Measurements from ENCODE around the gene AQP10. TPM values are rescaled to one million over a fixed set of nuclear protein-coding genes. Genes with fewer than 3 reads are reported as not detected.
"Not testable (repeated sequence)": the region's sequence is repeated elsewhere in the genome, so short reads cannot be mapped to it uniquely, and the experiment has no call there.

Gene AQP10
- total and polyA plus RNA-seq, 5 experiments from 2014 or later: not detected

GRCh38 chr1:154335025-154335714 is 14.3 kb downstream of the AQP10 start:
- Mint-ChIP-seq H3K36me3 (peaks cover 14 to 83% (median 54%) of the 10 kb centered on the region in 3 donors), H3K4me3 (peak overlapping the region in 9 of 10 donors; percentile 47 to 87 (median 76)), H3K27ac (peak overlapping the region; percentile 89 to 98 (median 93)), H3K9me3 (no peaks in the 10 kb centered on the region), H3K4me1 (peaks cover 37 to 90% (median 83%) of the 10 kb centered on the region in 4 donors), H3K27me3 (no peaks in the 10 kb centered on the region)
- peak; percentile 83 to 97 (median 88) for DNase-seq
- peak; percentile 97 to 99 for ATAC-seq
- POLR2A ChIA-PET: interaction anchor here (0.5 to 15.4 kb wide), 20 partner anchors 9 to 457 kb away, joined by 3 to 358 read pairs (median 4); partner anchors contain the start of genes ATP8B2, IL6R and RPS27

- Mint-ChIP-seq H3K9me3 (no peaks in the 10 kb centered on the region), H3K36me3 (peaks cover 14 to 86% (median 50%) of the 10 kb centered on the region in 3 donors), H3K27me3 (no peaks in the 10 kb centered on the region), H3K27ac (peak overlapping the region; percentile 93 to 99 (median 96)), H3K4me3 (peak overlapping the region; percentile 71 to 98 (median 86)), H3K4me1 (peaks cover 37 to 90% (median 84%) of the 10 kb centered on the region in 4 donors)
- POLR2A ChIA-PET: interaction anchor here (0.6 to 15.4 kb wide), 5 partner anchors 10 to 271 kb away, joined by 3 to 358 read pairs (median 46); partner anchors contain the start of genes ADAR, ATP8B2 and IL6R
- ATAC-seq (peak; percentile 10 to 34), DNase-seq (peak in 3 of 10 donors; percentile 7 to 33 (median 31))
Observed at GRCh38 chr1:154337253-154337894, 16.5 kb downstream of the AQP10 start.

- Mint-ChIP-seq H3K27ac (peak overlapping the region; percentile 85 to 99 (median 96)), H3K36me3 (peaks cover 24 to 86% (median 60%) of the 10 kb centered on the region in 3 donors), H3K4me3 (peak overlapping the region; percentile 33 to 98 (median 82)), H3K27me3 (no peaks in the 10 kb centered on the region), H3K9me3 (no peaks in the 10 kb centered on the region), H3K4me1 (peaks cover 45 to 93% (median 88%) of the 10 kb centered on the region in 4 donors)
- POLR2A ChIA-PET: interaction anchor here (0.7 to 16.2 kb wide), 7 partner anchors 8 to 66 kb away, joined by 3 to 358 read pairs (median 46); partner anchors contain the start of genes ATP8B2, HAX1 and IL6R
- DNase-seq (peak in 1 of 10 donors; percentile 26), ATAC-seq (no peak)
Observed at GRCh38 chr1:154338875-154339274, 18.0 kb downstream of the AQP10 start.

GRCh38 chr1:154341366-154341765 is 20.5 kb downstream of the AQP10 start:
- peaks cover 32 to 91% (median 61%) of the 10 kb centered on the region in 3 donors for H3K36me3 Mint-ChIP-seq
- H3K27ac Mint-ChIP-seq: peak overlapping the region; percentile 85 to 99 (median 96)
- POLR2A ChIA-PET: interaction anchor here (1.1 to 16.2 kb wide), 6 partner anchors 10 to 134 kb away, joined by 3 to 358 read pairs (median 15); partner anchors contain the start of gene ATP8B2
- not testable (repeated sequence) for H3K9me3 Mint-ChIP-seq, H3K27me3 Mint-ChIP-seq, ATAC-seq
- peak overlapping the region in 9 of 10 donors; percentile 16 to 98 (median 91) for H3K4me3 Mint-ChIP-seq
- H3K4me1 Mint-ChIP-seq: peaks cover 52 to 95% (median 92%) of the 10 kb centered on the region in 4 donors
- peak in 1 of 10 donors; percentile 50 for DNase-seq

GRCh38 chr1:154342132-154342531 is 21.2 kb downstream of the AQP10 start:
- POLR2A ChIA-PET: interaction anchor here (0.6 to 16.2 kb wide), 11 partner anchors 10 to 135 kb away, joined by 3 to 358 read pairs (median 7); partner anchors contain the start of genes ATP8B2 and HAX1
- H3K27ac Mint-ChIP-seq: peak overlapping the region; percentile 93 to 99 (median 96)
- H3K4me3 Mint-ChIP-seq: peak overlapping the region; percentile 85 to 98 (median 92)
- peaks cover 55 to 99% (median 96%) of the 10 kb centered on the region in 4 donors for H3K4me1 Mint-ChIP-seq
- no peaks in the 10 kb centered on the region for H3K27me3 Mint-ChIP-seq
- no peak for ATAC-seq
- peaks cover 32 to 96% (median 61%) of the 10 kb centered on the region in 3 donors for H3K36me3 Mint-ChIP-seq
- H3K9me3 Mint-ChIP-seq: no peaks in the 10 kb centered on the region
- DNase-seq: peak in 1 of 10 donors; percentile 15

GRCh38 chr1:154342836-154343472 is 22.1 kb downstream of the AQP10 start:
- Mint-ChIP-seq H3K4me1 (peaks cover 52 to 99% (median 95%) of the 10 kb centered on the region in 4 donors), H3K9me3 (no peaks in the 10 kb centered on the region), H3K36me3 (peaks cover 25 to 96% (median 56%) of the 10 kb centered on the region in 3 donors), H3K27me3 (no peaks in the 10 kb centered on the region), H3K27ac (peak overlapping the region; percentile 93 to 99 (median 96)), H3K4me3 (peak overlapping the region; percentile 85 to 98 (median 92))
- DNase-seq (peak; percentile 57 to 89 (median 72)), ATAC-seq (peak; percentile 94)
- POLR2A ChIA-PET: interaction anchor here (0.6 to 16.2 kb wide), 16 partner anchors 9 to 416 kb away, joined by 3 to 358 read pairs (median 6); partner anchors contain the start of genes ATP8B2 and HAX1

GRCh38 chr1:154344977-154345837 is 24.3 kb downstream of the AQP10 start:
- DNase-seq: peak; percentile 59 to 90 (median 78)
- H3K9me3 Mint-ChIP-seq: no peaks in the 10 kb centered on the region
- peaks cover 18 to 98% (median 45%) of the 10 kb centered on the region in 3 donors for H3K36me3 Mint-ChIP-seq
- peak overlapping the region; percentile 85 to 98 (median 92) for H3K4me3 Mint-ChIP-seq
- peak; percentile 34 to 42 for ATAC-seq
- no peaks in the 10 kb centered on the region for H3K27me3 Mint-ChIP-seq
- POLR2A ChIA-PET: interaction anchor here (0.5 to 16.2 kb wide), 13 partner anchors 7 to 354 kb away, joined by 3 to 358 read pairs (median 6); partner anchors contain the start of genes ATP8B2, RPS27 and UBAP2L
- peaks cover 47 to 95% (median 89%) of the 10 kb centered on the region in 4 donors for H3K4me1 Mint-ChIP-seq
- peak overlapping the region; percentile 86 to 97 (median 92) for H3K27ac Mint-ChIP-seq

- peaks cover 18 to 88% (median 38%) of the 10 kb centered on the region in 3 donors for H3K36me3 Mint-ChIP-seq
- no peaks in the 10 kb centered on the region for H3K9me3 Mint-ChIP-seq
- peak overlapping the region in 8 of 10 donors; percentile 43 to 98 (median 88) for H3K4me3 Mint-ChIP-seq
- POLR2A ChIA-PET: interaction anchor here (1.2 to 16.2 kb wide), 2 partner anchors 15 to 57 kb away, joined by 7 to 358 read pairs; partner anchors contain the start of gene ATP8B2
- H3K27me3 Mint-ChIP-seq: no peaks in the 10 kb centered on the region
- ATAC-seq (no peak), DNase-seq (peak in 1 of 10 donors; percentile 23)
- peak overlapping the region in 8 of 10 donors; percentile 40 to 97 (median 90) for H3K27ac Mint-ChIP-seq
- H3K4me1 Mint-ChIP-seq: peaks cover 40 to 88% (median 78%) of the 10 kb centered on the region in 4 donors
Observed at GRCh38 chr1:154346276-154346917, 25.5 kb downstream of the AQP10 start.

- Mint-ChIP-seq H3K4me3 (peak overlapping the region in 5 of 10 donors; percentile 9 to 51 (median 44)), H3K27ac (peak overlapping the region; percentile 42 to 93 (median 81))
Observed at GRCh38 chr1:154347961-154348360, 27.1 kb downstream of the AQP10 start.

GRCh38 chr1:154348429-154349076 is 27.7 kb downstream of the AQP10 start:
- peaks cover 10 to 68% (median 24%) of the 10 kb centered on the region in 3 donors for H3K36me3 Mint-ChIP-seq
- peak overlapping the region in 5 of 10 donors; percentile 15 to 51 (median 44) for H3K4me3 Mint-ChIP-seq
- POLR2A ChIA-PET: interaction anchor here (1.5 to 16.2 kb wide), 2 partner anchors 17 to 91 kb away, joined by 4 to 358 read pairs; partner anchors contain the start of gene ATP8B2
- H3K27me3 Mint-ChIP-seq: peaks cover 0 to 6% (median 0%) of the 10 kb centered on the region in 5 donors
- H3K27ac Mint-ChIP-seq: peak overlapping the region; percentile 14 to 93 (median 66)
- DNase-seq (no peak), ATAC-seq (no peak)
- H3K9me3 Mint-ChIP-seq: no peaks in the 10 kb centered on the region
- H3K4me1 Mint-ChIP-seq: peaks cover 41 to 86% (median 73%) of the 10 kb centered on the region in 4 donors

More at GRCh38 chr1:154347961-154348360, 27.1 kb downstream of the AQP10 start:
- ATAC-seq (no peak), DNase-seq (no peak)
- H3K4me1 Mint-ChIP-seq: peaks cover 40 to 86% (median 73%) of the 10 kb centered on the region in 4 donors
- H3K36me3 Mint-ChIP-seq: peaks cover 16 to 74% (median 30%) of the 10 kb centered on the region in 3 donors
- POLR2A ChIA-PET: interaction anchor here (1.5 to 16.2 kb wide), 2 partner anchors 17 to 92 kb away, joined by 4 to 358 read pairs; partner anchors contain the start of gene ATP8B2
- H3K27me3 Mint-ChIP-seq: peaks cover 0 to 4% (median 0%) of the 10 kb centered on the region in 5 donors
- H3K9me3 Mint-ChIP-seq: no peaks in the 10 kb centered on the region
